HG02610 (cell line): ENCODE results near the gene TNFSF13B.
"Not testable (repeated sequence)": the region's sequence is repeated elsewhere in the genome, so short reads cannot be mapped to it uniquely, and the experiment has no call there.

Experiments
- ATAC-seq: cut with Tn5 transposase; IDR thresholded peaks from one replicate; pipeline ENCODE4 v1.9.1; 2021; ENCODE audit warnings: mild to moderate bottlenecking, moderate library complexity; ENCODE audit not compliant: unreplicated experiment

The TNFSF13B gene

GRCh38 chr13:108269601-108270328 lies at the start of gene TNFSF13B:
TNFSF13B (plus strand) TSS chr13:108269718; CDS start chr13:108269896, 178 bp downstream.
- ATAC-seq = peak; percentile 70

GRCh38 chr13:108220041-108220440 lies 49.5 kb upstream of the TNFSF13B start:
- ATAC-seq = no peak

- ATAC-seq = no peak
Measured at GRCh38 chr13:108223687-108224503, 45.6 kb upstream of the TNFSF13B start.

- peak; percentile 71 for ATAC-seq
Measured at GRCh38 chr13:108225440-108225839, 44.1 kb upstream of the TNFSF13B start.

GRCh38 chr13:108226184-108226583 lies 43.3 kb upstream of the TNFSF13B start:
- ATAC-seq = peak; percentile 51

- ATAC-seq = no peak
Measured at GRCh38 chr13:108227651-108228272, 41.8 kb upstream of the TNFSF13B start.

GRCh38 chr13:108230377-108230776 lies 39.1 kb upstream of the TNFSF13B start:
- no peak for ATAC-seq

- ATAC-seq = peak; percentile 89
Measured at GRCh38 chr13:108249150-108249549, 20.4 kb upstream of the TNFSF13B start.

GRCh38 chr13:108257248-108257647 lies 12.3 kb upstream of the TNFSF13B start:
- ATAC-seq = no peak

- ATAC-seq = no peak
Measured at GRCh38 chr13:108263621-108264355, 5.7 kb upstream of the TNFSF13B start.

- no peak for ATAC-seq
Measured at GRCh38 chr13:108266321-108266990, 3.1 kb upstream of the TNFSF13B start.

- ATAC-seq = no peak
Measured at GRCh38 chr13:108267347-108267746, 2.2 kb upstream of the TNFSF13B start.

- not testable (repeated sequence) for ATAC-seq
Measured at GRCh38 chr13:108267855-108268254, 1.7 kb upstream of the TNFSF13B start.

- peak; percentile 34 for ATAC-seq
Measured at GRCh38 chr13:108268466-108269112, 929 bp upstream of the TNFSF13B start.

GRCh38 chr13:108270442-108270841 lies 924 bp downstream of the TNFSF13B start:
- ATAC-seq = peak; percentile 2

GRCh38 chr13:108272333-108272732 lies 2.8 kb downstream of the TNFSF13B start:
- no peak for ATAC-seq

GRCh38 chr13:108273429-108274118 lies 4.1 kb downstream of the TNFSF13B start:
- no peak for ATAC-seq

- ATAC-seq = no peak
Measured at GRCh38 chr13:108274718-108275117, 5.2 kb downstream of the TNFSF13B start.

GRCh38 chr13:108276060-108276459 lies 6.5 kb downstream of the TNFSF13B start:
- no peak for ATAC-seq
